GM21528 (cell line): ENCODE results near the gene USP34.

Experiments used
- ATAC-seq: cut with Tn5 transposase; IDR thresholded peaks from one replicate; pipeline ENCODE4 v1.9.1; 2021; ENCODE audit warnings: mild to moderate bottlenecking, moderate library complexity; ENCODE audit not compliant: unreplicated experiment, low FRiP score

Gene USP34

GRCh38 chr2:61262699-61263098, 208.2 kb downstream of the USP34 start:
- ATAC-seq = no peak

- ATAC-seq = no peak
Measured at GRCh38 chr2:61257446-61257845, 213.4 kb downstream of the USP34 start.

GRCh38 chr2:61255580-61256437, 215.1 kb downstream of the USP34 start:
- ATAC-seq = no peak

GRCh38 chr2:61254536-61254935, 216.4 kb downstream of the USP34 start:
- no peak for ATAC-seq

GRCh38 chr2:61253136-61253535, 217.8 kb downstream of the USP34 start:
- ATAC-seq = no peak

GRCh38 chr2:61252031-61252430, 218.9 kb downstream of the USP34 start:
- ATAC-seq = no peak

GRCh38 chr2:61249521-61250071, 221.3 kb downstream of the USP34 start:
- ATAC-seq = no peak

- ATAC-seq = no peak
Measured at GRCh38 chr2:61247204-61247812, 223.6 kb downstream of the USP34 start.

GRCh38 chr2:61244694-61245093, 226.2 kb downstream of the USP34 start:
- ATAC-seq = no peak

- no peak for ATAC-seq
Measured at GRCh38 chr2:61241266-61241665, 229.6 kb downstream of the USP34 start.

- no peak for ATAC-seq
Measured at GRCh38 chr2:61238219-61239012, 232.5 kb downstream of the USP34 start.

GRCh38 chr2:61235716-61236115, 235.2 kb downstream of the USP34 start:
- ATAC-seq = no peak

GRCh38 chr2:61233581-61233980, 237.3 kb downstream of the USP34 start:
- no peak for ATAC-seq

- ATAC-seq = no peak
Measured at GRCh38 chr2:61229936-61230335, 241.0 kb downstream of the USP34 start.

GRCh38 chr2:61222567-61222966, 248.3 kb downstream of the USP34 start:
- ATAC-seq = no peak

GRCh38 chr2:61221819-61222218, 249.1 kb downstream of the USP34 start:
- ATAC-seq = no peak

- no peak for ATAC-seq
Measured at GRCh38 chr2:61220768-61221167, 250.1 kb downstream of the USP34 start.

- no peak for ATAC-seq
Measured at GRCh38 chr2:61218817-61219170, 252.1 kb downstream of the USP34 start.

- no peak for ATAC-seq
Measured at GRCh38 chr2:61218076-61218816, 252.6 kb downstream of the USP34 start.

- no peak for ATAC-seq
Measured at GRCh38 chr2:61214171-61214570, 256.7 kb downstream of the USP34 start.
